Lower leg skin (tissue), 4 donors: Measurements from ENCODE around the gene GMEB1. TPM values are rescaled to one million over a fixed set of nuclear protein-coding genes. Genes with fewer than 3 reads are reported as not detected.
A peak's percentile ranks its signal among the peaks of the same experiment; 100 is the strongest.
"Not testable (repeated sequence)": the region's sequence is repeated elsewhere in the genome, so short reads cannot be mapped to it uniquely, and the experiment has no call there.

Experiments
- DNase-seq, 2 donors: peaks; one replicate each; pipeline ENCODE4 v3.0.0-alpha.2; 2019; ENCODE audit warnings: low spot score in 2 of 2
- H3K4me3 ChIP-seq: fragments of 200-600 bp; sonication (generic); 2 replicates; pipeline ENCODE4 v1.5.1; 2017; ENCODE audit warnings: mild to moderate bottlenecking, low read depth; ENCODE audit not compliant: poor library complexity, severe bottlenecking
- POLR2A ChIP-seq, 2 donors: fragments of 450-650 bp; IDR thresholded peaks; one replicate each; pipeline ENCODE4 v1.6.1; 2016 to 2017; ENCODE audit warnings: antibody characterized with exemption in 2 of 2, mild to moderate bottlenecking in 1 of 2, moderate library complexity in 1 of 2
- WGBS, 2 donors: methylation state at CpG; one replicate each; pipeline ENCODE4 v1.1.5; 2018; 5-methylcytosine and 5-hydroxymethylcytosine counted together
- intact Hi-C: fragments of 100-400 bp; cut with DNase I; formaldehyde crosslinking; loops from one replicate; pipeline ENCODE4 v1.15.0; 2023; ENCODE audit warnings: low total_unique reads
- total RNA-seq, 4 donors: library from RNA; depleted of rRNA; stranded (reverse); fragments of >200 nt; gene quantifications; one replicate each; pipeline ENCODE4 v1.1.0, GENCODE V29; 2016
- TF ChIP-seq, protein P1 (sequence below), 3 donors: fragments of 450-650 bp; IDR thresholded peaks; one replicate each; pipeline ENCODE4 v1.5.1; 2016; ENCODE audit warnings: antibody characterized with exemption in 3 of 3, mild to moderate bottlenecking in 3 of 3, moderate library complexity in 2 of 3

Gene GMEB1
- total RNA-seq, 4 donors from 2014 or later: 10.8 to 12.0 (median 11.6) TPM

DNA sequence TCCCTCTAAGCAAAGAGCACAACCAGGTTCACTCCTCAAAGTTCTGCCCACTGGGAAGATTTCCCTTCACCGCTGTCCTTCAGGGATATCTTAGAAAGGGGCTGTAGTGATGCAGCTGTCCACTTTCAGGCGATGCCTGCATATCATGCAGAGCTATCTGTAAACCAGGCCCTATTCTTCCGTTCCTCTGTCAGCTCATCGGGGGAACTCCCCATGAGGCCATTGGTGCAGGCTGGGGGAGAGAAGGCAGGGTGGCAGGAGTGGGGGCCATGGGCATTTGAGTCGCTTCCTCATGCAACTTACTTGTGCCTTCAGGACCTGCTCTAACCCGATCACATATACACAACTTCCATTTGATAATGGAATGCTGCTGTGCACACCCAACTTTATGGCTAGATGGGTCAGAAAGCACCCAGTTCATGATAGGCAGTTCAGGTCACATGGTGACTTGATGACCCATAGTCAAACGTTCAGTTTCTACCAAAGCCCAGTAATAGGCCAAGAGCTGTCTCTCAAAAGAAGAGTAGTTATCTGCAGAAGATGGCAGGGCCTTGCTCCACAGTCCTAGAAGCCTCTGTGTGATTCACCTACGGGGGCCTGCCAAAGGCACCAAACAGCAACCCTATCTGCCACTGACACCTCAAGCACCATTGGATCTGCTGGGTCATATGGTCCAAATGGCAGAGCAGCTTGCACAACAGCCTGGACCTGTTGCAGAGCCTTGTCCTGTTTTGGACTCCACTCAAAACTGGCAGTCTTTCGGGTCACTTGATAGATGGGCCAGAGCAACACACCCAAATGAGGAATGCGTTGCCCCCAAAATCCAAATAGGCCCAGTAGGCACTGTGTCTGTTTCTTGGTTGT, 12.9 kb upstream of the GMEB1 start:
- 82 to 87% methylated on average over 10 of the region's 10 CpGs for WGBS, 2 donors
- intact Hi-C loops, H3K4me3 ChIP-seq, DNase-seq: not testable (repeated sequence)

DNA sequence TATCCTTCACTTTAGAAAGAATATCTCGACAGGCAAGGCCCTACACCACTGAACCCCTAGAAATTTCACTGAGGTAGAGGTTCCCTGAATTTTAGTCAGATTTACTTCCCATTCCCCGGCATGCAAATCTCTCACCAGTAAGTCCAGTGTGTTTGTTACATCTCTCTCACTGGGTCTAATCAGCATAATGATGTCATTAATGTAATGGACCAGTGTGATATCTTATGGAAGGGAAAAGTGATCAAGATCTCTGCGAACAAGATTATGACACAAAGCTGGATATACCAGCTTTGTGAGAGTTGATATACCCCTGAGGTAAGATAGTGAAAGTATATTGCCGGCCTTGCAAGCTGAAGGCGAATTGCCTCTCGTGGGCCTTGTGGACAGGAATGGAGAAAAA, 12.2 kb upstream of the GMEB1 start:
- no peak overlapping the region for H3K4me3 ChIP-seq
- DNase-seq: no peak
- TF ChIP-seq POLR2A (IDR thresholded peaks at IDR 0.05): no peak
- TF ChIP-seq, protein P1, sequence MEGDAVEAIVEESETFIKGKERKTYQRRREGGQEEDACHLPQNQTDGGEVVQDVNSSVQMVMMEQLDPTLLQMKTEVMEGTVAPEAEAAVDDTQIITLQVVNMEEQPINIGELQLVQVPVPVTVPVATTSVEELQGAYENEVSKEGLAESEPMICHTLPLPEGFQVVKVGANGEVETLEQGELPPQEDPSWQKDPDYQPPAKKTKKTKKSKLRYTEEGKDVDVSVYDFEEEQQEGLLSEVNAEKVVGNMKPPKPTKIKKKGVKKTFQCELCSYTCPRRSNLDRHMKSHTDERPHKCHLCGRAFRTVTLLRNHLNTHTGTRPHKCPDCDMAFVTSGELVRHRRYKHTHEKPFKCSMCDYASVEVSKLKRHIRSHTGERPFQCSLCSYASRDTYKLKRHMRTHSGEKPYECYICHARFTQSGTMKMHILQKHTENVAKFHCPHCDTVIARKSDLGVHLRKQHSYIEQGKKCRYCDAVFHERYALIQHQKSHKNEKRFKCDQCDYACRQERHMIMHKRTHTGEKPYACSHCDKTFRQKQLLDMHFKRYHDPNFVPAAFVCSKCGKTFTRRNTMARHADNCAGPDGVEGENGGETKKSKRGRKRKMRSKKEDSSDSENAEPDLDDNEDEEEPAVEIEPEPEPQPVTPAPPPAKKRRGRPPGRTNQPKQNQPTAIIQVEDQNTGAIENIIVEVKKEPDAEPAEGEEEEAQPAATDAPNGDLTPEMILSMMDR (IDR thresholded peaks at IDR 0.05): no peak
- 80 to 84% methylated on average over 6 of the region's 6 CpGs for WGBS, 2 donors
- intact Hi-C loops: no loop called here

DNA sequence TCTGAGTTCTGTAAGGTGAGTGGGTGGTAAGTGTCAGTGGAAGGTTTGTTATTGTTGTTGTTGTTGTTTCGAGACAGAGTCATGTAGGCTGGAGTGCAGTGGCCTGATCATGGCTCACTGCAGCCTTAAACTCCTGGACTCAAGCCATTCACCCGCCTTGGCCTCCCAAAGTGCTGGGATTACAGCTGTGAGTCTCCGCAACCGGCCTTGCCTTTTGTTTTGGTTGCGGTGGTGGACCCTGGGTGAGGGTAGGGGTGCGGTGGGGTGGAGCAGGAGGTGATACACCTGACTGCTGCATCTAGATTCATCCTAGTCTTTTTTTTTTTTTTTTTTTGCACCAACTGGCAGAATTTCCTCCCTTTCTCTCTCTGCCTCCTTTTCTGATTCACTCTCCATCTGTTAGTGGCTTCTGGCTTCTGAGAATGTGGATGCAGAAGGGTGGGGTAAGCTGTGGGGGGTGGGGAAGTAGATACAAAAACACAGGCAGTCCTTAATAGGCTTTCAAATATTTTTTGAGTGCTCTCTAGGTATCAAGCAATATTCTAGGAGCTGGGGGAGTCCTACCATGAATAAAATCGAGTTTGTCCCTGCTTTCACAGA, 4.6 kb upstream of the GMEB1 start:
- intact Hi-C loops: no loop called here
- no peak for DNase-seq
- WGBS, 2 donors: 79 to 82% methylated on average over 7 of the region's 7 CpGs
- no peak overlapping the region for H3K4me3 ChIP-seq
- TF ChIP-seq POLR2A (IDR thresholded peaks at IDR 0.05): no peak
- TF ChIP-seq, protein P1 (IDR thresholded peaks at IDR 0.05): no peak

DNA sequence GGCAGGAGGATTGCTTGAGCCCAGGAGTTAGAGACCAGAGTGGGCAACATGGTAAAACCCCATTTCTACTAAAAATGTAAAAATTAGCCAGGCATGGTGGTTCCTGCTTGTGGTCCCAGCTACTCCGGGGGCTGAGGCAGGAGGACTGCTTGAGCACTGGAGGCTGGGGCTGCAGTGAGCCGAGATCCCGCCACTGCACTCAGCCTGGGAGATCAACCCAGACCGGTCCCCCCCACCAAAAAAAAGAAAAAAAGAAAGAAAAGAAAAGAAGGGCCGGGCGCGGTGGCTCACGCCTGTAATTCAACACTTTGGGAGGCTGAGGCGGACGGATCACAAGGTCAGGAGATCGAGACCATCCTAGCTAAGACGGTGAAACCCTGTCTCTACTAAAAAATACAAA, 1.8 kb upstream of the GMEB1 start:
- intact Hi-C loops: no loop called here
- 97 to 98% methylated on average over 12 of the region's 12 CpGs for WGBS, 2 donors
- no peak for DNase-seq
- TF ChIP-seq, protein P1 (IDR thresholded peaks at IDR 0.05): no peak
- TF ChIP-seq POLR2A (IDR thresholded peaks at IDR 0.05): no peak
- no peak overlapping the region for H3K4me3 ChIP-seq

DNA sequence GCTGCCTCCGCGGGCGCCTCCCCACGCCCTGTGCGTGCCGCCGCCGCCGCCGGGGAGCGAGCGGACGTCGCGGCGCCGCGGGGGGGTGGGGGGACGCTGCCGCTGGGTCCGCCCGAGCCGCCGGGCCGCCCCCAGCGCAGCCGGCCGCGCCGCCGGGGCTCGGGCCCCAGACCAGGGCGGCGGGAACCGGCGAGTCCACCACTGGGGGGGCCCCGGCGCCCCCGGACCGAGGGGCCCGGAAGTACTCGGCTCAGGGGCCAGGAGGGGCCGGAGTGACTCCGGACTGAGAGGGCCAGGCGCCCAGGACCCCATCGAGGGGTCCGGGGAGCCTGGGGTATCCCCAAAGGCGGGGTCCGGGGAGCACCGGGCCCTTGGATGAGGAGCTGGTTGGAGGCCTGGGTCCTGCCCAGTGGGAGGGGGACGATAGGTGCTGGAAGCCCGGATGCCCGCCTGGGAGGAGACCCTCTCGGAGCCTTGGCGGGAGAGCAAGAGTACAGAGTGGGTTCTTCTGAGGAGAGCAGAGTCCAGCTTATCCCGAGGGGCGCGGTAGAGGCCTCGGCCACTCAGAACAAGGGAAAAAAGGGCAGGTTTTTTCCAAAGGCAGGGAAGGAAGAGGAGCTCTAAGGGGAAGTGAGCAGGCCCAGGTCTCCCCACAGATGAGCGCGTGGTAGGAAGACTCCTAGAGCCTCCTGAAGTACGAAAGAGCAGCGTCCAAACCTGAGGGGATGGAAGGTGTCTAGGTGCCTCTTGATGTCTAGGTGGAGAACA, 556 bp downstream of the GMEB1 start:
- WGBS, 2 donors: 0 to 1% methylated on average over 27 of the region's 63 CpGs
- peak in 1 of 2 donors; percentile 89 for DNase-seq
- TF ChIP-seq, protein P1 (IDR thresholded peaks at IDR 0.05): no peak
- no peak for TF ChIP-seq POLR2A (IDR thresholded peaks at IDR 0.05)
- intact Hi-C loops: no loop called here
- peak overlapping the region; percentile 94 for H3K4me3 ChIP-seq

DNA sequence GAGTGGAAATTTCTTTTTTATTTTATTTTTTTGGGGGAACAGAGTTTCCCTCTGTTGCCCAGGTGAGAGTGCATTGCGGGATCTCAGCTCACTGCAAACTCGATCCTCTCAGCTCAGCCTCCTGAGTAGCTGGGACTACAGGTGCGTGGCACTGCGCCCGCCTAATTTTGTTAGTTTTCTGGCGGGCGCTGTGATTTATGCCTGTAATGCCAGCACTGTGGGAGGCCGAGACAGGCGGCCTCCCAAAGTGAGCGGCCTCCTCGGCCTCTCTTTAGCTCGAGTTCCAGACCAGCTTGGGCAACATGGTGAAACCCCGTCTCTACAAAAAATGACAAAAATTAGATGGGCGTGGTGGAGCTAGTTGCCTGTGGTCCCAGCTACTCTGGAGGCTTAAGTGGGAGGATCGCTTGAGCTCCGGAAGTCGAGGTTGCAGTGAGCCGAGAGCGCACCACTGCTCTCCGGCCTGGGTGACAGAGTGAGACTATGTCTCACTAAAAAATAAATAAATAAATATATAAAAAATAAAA, 2.7 kb downstream of the GMEB1 start:
- H3K4me3 ChIP-seq: no peak overlapping the region
- TF ChIP-seq, protein P1 (IDR thresholded peaks at IDR 0.05): no peak
- TF ChIP-seq POLR2A (IDR thresholded peaks at IDR 0.05): no peak
- WGBS, 2 donors: 93% methylated on average over 20 of the region's 20 CpGs
- intact Hi-C loops: no loop called here
- DNase-seq: no peak

DNA sequence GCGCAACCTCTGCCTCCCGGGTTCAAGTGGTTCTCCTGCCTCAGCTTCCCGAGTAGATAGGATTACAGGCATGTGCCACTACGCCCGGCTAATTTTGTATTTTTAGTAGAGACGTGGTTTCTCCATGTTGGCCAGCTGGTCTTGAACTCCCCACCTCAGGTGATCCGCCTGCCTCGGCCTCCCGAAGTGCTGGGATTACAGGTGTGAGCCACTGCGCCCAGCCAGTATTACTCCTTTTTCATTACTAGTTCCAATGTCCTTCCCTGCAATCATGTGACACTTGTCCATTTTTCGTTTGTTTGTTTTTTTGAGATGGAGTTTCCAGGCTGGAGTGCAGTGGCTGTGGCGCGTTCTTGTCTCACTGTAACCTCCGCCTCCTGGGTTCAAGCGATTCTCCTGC, 4.4 kb downstream of the GMEB1 start:
- intact Hi-C loops: not testable (repeated sequence)
- WGBS, 2 donors: 95% methylated on average over 15 of the region's 15 CpGs

More for the DNA sequence above, 4.4 kb downstream of the GMEB1 start:
- not testable (repeated sequence) for DNase-seq, H3K4me3 ChIP-seq
